H1 (cell line): ENCODE data around the gene TNFSF11. TPM values are rescaled to one million over a fixed set of nuclear protein-coding genes. Genes with fewer than 3 reads are reported as not detected.

Experiments used
- CTCF ChIA-PET: fragments of 300-600 bp; sonication (Branson Sonifier 250); formaldehyde crosslinking; loops from one replicate; lab custom pipeline; 2021; ENCODE audit not compliant: partially characterized antibody; lab: Charles Lee
- POLR2A ChIA-PET: fragments of 300-600 bp; sonication (Branson Sonifier 250); formaldehyde crosslinking; loops from one replicate; lab custom pipeline; 2021; ENCODE audit warnings: inconsistent platforms; ENCODE audit not compliant: partially characterized antibody; lab: Charles Lee
- DNase-seq, 2 experiments: peaks; one replicate each; pipeline versions ENCODE4 v3.0.0 to v3.0.0-alpha.2; 2010 to 2022; ENCODE audit warnings: low spot score in 2 of 2, low read depth in 1 of 2, mixed read lengths in 1 of 2
- FAIRE-seq: peaks from 2 replicates; lab custom pipeline; 2011; peaks lifted over from hg19 to GRCh38; lab: Jason Lieb, UNC
- H2AFZ ChIP-seq: 2 replicates; pipeline ENCODE4 v1.8.1; 2012; ENCODE audit warnings: low read length, inconsistent platforms
- H2AK5ac ChIP-seq: 2 replicates; pipeline ENCODE4 v1.6.1; 2013; ENCODE audit warnings: low read depth, low read length
- H2BK120ac ChIP-seq: replicated peaks from 2 replicates; pipeline ENCODE3; 2013; ENCODE audit warnings: low read depth, low read length, inconsistent platforms
- H2BK12ac ChIP-seq: 2 replicates; pipeline ENCODE4 v1.6.1; 2013; ENCODE audit warnings: low read depth, low read length
- H2BK15ac ChIP-seq: 2 replicates; pipeline ENCODE4 v1.6.1; 2013; ENCODE audit warnings: low read length
- H2BK20ac ChIP-seq: 2 replicates; pipeline ENCODE4 v1.6.1; 2013; ENCODE audit warnings: low read length
- H2BK5ac ChIP-seq: 2 replicates; pipeline ENCODE4 v1.6.1; 2013; ENCODE audit warnings: low read depth, low read length
- H3K14ac ChIP-seq: 2 replicates; pipeline ENCODE4 v1.6.1; 2013; ENCODE audit warnings: inconsistent platforms; ENCODE audit not compliant: insufficient read length
- H3K18ac ChIP-seq: 2 replicates; pipeline ENCODE4 v1.6.1; 2013; ENCODE audit warnings: low read length; ENCODE audit errors: extremely low read depth
- H3K23ac ChIP-seq: 2 replicates; pipeline ENCODE4 v1.6.1; 2013; ENCODE audit warnings: inconsistent platforms; ENCODE audit not compliant: insufficient read length
- H3K23me2 ChIP-seq: 2 replicates; pipeline ENCODE4 v1.6.1; 2013; ENCODE audit warnings: low read depth, low read length
- H3K27ac ChIP-seq: 2 replicates; pipeline ENCODE4 v1.6.1; 2011; ENCODE audit warnings: low read depth, low read length, inconsistent platforms
- H3K27me3 ChIP-seq, 4 experiments: replicated peaks in 1 of 4; 1 replicate in 1 of 4; 2 replicates in 3 of 4; pipeline versions ENCODE4 v1.6.1 to v1.8.1; 2011 to 2013; ENCODE audit warnings: low read length in 3 of 4, mild to moderate bottlenecking in 3 of 4, inconsistent platforms in 2 of 4, mixed read lengths in 2 of 4, moderate library complexity in 1 of 4; ENCODE audit not compliant: control insufficient read depth in 3 of 4, insufficient read depth in 3 of 4; ENCODE audit errors: extremely low read depth in 1 of 4
- H3K36me3 ChIP-seq, 4 experiments: 2 replicates each; pipeline versions ENCODE4 v1.6.1 to v1.8.1; 2011 to 2013; ENCODE audit warnings: mild to moderate bottlenecking in 4 of 4, low read length in 3 of 4, moderate library complexity in 2 of 4, control low read depth in 1 of 4, inconsistent platforms in 1 of 4; ENCODE audit not compliant: insufficient read depth in 4 of 4, control insufficient read depth in 2 of 4
- H3K4ac ChIP-seq: replicated peaks from 2 replicates; pipeline ENCODE3; 2013; ENCODE audit warnings: low read length, low read depth, mixed read lengths, inconsistent platforms; ENCODE audit not compliant: insufficient read length
- H3K4me1 ChIP-seq, 4 experiments: replicated peaks in 1 of 4; 1 replicate in 1 of 4; 2 replicates in 3 of 4; pipeline versions ENCODE4 v1.6.1 to v1.8.1; 2011 to 2013; ENCODE audit warnings: low read length in 3 of 4, inconsistent platforms in 2 of 4, mixed read lengths in 1 of 4; ENCODE audit not compliant: insufficient read depth in 4 of 4, control insufficient read depth in 3 of 4
- H3K4me2 ChIP-seq, 2 experiments: 2 replicates each; pipeline versions ENCODE4 v1.6.1 to v1.8.1; 2011 to 2013; ENCODE audit warnings: low read depth in 2 of 2, low read length in 2 of 2, control low read depth in 1 of 2, inconsistent platforms in 1 of 2, mild to moderate bottlenecking in 1 of 2; ENCODE audit not compliant: insufficient read depth in 1 of 2
- H3K4me3 ChIP-seq, 4 experiments: fragments of 200-600, 300-600 bp in 1 of 4; sonication (generic), shearing (Covaris generic), sonication (Bioruptor Twin) in 1 of 4; 2 replicates each; pipeline versions ENCODE4 v1.5.1 to v1.8.1; 2011 to 2016; ENCODE audit warnings: low read length in 4 of 4, low read depth in 3 of 4, control low read depth in 2 of 4, inconsistent platforms in 2 of 4, mild to moderate bottlenecking in 2 of 4, mixed read lengths in 1 of 4, moderate library complexity in 1 of 4; ENCODE audit not compliant: insufficient read depth in 2 of 4; ENCODE audit errors: extremely low read depth in 1 of 4
- H3K56ac ChIP-seq: replicated peaks from 2 replicates; pipeline ENCODE3; 2013; ENCODE audit warnings: low read depth, mild to moderate bottlenecking, mixed read lengths, low read length, inconsistent platforms; ENCODE audit not compliant: insufficient read length
- H3K79me1 ChIP-seq: 2 replicates; pipeline ENCODE4 v1.6.1; 2013; ENCODE audit warnings: low read depth, low read length, control low read depth
- H3K79me2 ChIP-seq, 2 experiments: 2 replicates each; pipeline versions ENCODE4 v1.6.1 to v1.8.1; 2012 to 2013; ENCODE audit warnings: low read length in 2 of 2, mild to moderate bottlenecking in 2 of 2, inconsistent platforms in 1 of 2; ENCODE audit not compliant: insufficient read depth in 2 of 2, control insufficient read depth in 1 of 2
- H3K9ac ChIP-seq, 4 experiments: replicated peaks in 1 of 4; 1 replicate in 1 of 4; 2 replicates in 3 of 4; pipeline versions ENCODE4 v1.6.1 to v1.8.1; 2011 to 2013; ENCODE audit warnings: low read depth in 3 of 4, low read length in 3 of 4, control low read depth in 2 of 4, mild to moderate bottlenecking in 2 of 4, moderate library complexity in 2 of 4, inconsistent platforms in 1 of 4; ENCODE audit errors: extremely low read depth in 1 of 4
- H3K9me3 ChIP-seq, 2 experiments: 2 replicates each; pipeline versions ENCODE4 v1.6.1 to v1.8.1; 2012 to 2013; ENCODE audit warnings: mild to moderate bottlenecking in 2 of 2, moderate library complexity in 2 of 2, control low read depth in 1 of 2, inconsistent platforms in 1 of 2, low read depth in 1 of 2, low read length in 1 of 2, mixed read lengths in 1 of 2; ENCODE audit not compliant: insufficient read depth in 2 of 2
- H4K20me1 ChIP-seq, 2 experiments: replicated peaks in 1 of 2; 2 replicates each; pipeline versions ENCODE3 to v1.8.1; 2011 to 2013; ENCODE audit warnings: inconsistent platforms in 2 of 2, low read length in 2 of 2, mild to moderate bottlenecking in 1 of 2; ENCODE audit not compliant: insufficient read depth in 2 of 2, control insufficient read depth in 1 of 2
- H4K5ac ChIP-seq: 2 replicates; pipeline ENCODE4 v1.6.1; 2013; ENCODE audit warnings: low read length, low read depth, mixed read lengths, inconsistent platforms; ENCODE audit not compliant: insufficient read length
- H4K8ac ChIP-seq: 2 replicates; pipeline ENCODE4 v1.8.0; 2013; ENCODE audit warnings: mild to moderate bottlenecking, moderate library complexity, low read length, inconsistent platforms; ENCODE audit not compliant: insufficient read depth; ENCODE audit errors: extremely low read depth
- H4K91ac ChIP-seq: replicated peaks from 2 replicates; pipeline ENCODE3; 2013; ENCODE audit warnings: low read length, mixed read lengths, inconsistent platforms; ENCODE audit not compliant: insufficient read length
- ASH2L ChIP-seq: fragments of 200-600, 300-600 bp; sonication (generic); IDR thresholded peaks from one replicate; pipeline ENCODE4 v1.7.1; 2017; ENCODE audit warnings: low read length
- BACH1 ChIP-seq: IDR thresholded peaks from 2 replicates; pipeline ENCODE4 v1.6.1; 2012; ENCODE audit warnings: low read length, improper control_type of control experiment
- CHD1 ChIP-seq: IDR thresholded peaks from 2 replicates; pipeline ENCODE4 v1.6.1; 2012; ENCODE audit warnings: low read depth, low read length, improper control_type of control experiment
- EGR1 ChIP-seq: IDR thresholded peaks from 2 replicates; pipeline ENCODE4 v1.6.1; 2011; ENCODE audit warnings: low read depth, low read length, borderline replicate concordance
- FOSL1 ChIP-seq: IDR thresholded peaks from 2 replicates; pipeline ENCODE4 v1.6.1; 2011; ENCODE audit warnings: mild to moderate bottlenecking, low read depth, low read length, moderate library complexity; ENCODE audit not compliant: insufficient read depth
- KDM1A ChIP-seq: fragments of 200-600, 300-600 bp; sonication (generic); IDR thresholded peaks from 2 replicates; pipeline ENCODE4 v1.7.1; 2016; ENCODE audit warnings: mild to moderate bottlenecking, low read length, borderline replicate concordance
- KDM4A ChIP-seq: IDR thresholded peaks from one replicate; pipeline ENCODE4 v1.7.1; 2012; ENCODE audit warnings: low read depth, mild to moderate bottlenecking, moderate library complexity, low read length, inconsistent platforms; ENCODE audit not compliant: severe bottlenecking
- MAFK ChIP-seq: IDR thresholded peaks from 2 replicates; pipeline ENCODE4 v1.6.1; 2012; ENCODE audit warnings: low read depth, mild to moderate bottlenecking, improper control_type of control experiment, low read length
- RBBP5 ChIP-seq: IDR thresholded peaks from 2 replicates; pipeline ENCODE4 v1.7.1; 2012; ENCODE audit warnings: low read depth, mild to moderate bottlenecking, inconsistent platforms, low read length, moderate library complexity, borderline replicate concordance
- SAP30 ChIP-seq: fragments of 300-600 bp; sonication (generic); IDR thresholded peaks from 2 replicates; pipeline ENCODE4 v1.7.1; 2012; ENCODE audit warnings: low read length, moderate library complexity, mild to moderate bottlenecking, inconsistent platforms; ENCODE audit not compliant: insufficient read depth, insufficient replicate concordance
- SIRT6 ChIP-seq: IDR thresholded peaks from one replicate; pipeline ENCODE4 v1.7.1; 2012; ENCODE audit warnings: low read length, inconsistent platforms
- WGBS, 2 experiments: shearing (Covaris generic) in 1 of 2; methylation state at CpG; one replicate each; pipeline versions ENCODE4 v1.1.6 to v1.1.7; 2013 to 2015; ENCODE audit warnings: low lambda C conversion rate in 2 of 2, mixed read lengths in 2 of 2, inconsistent platforms in 1 of 2, low coverage in 1 of 2, missing lambda C conversion rate in 1 of 2; ENCODE audit not compliant: insufficient replicate concordance in 2 of 2, insufficient coverage in 1 of 2, insufficient read length in 1 of 2; ENCODE audit errors: extremely low coverage in 1 of 2, missing lambda C conversion rate in 1 of 2; 5-methylcytosine and 5-hydroxymethylcytosine counted together
- polyA plus RNA-seq, 7 experiments: library from polyadenylated mRNA; depleted of rRNA in 3 of 7; stranded (reverse) in 5 of 7; unstranded in 2 of 7; fragments of >200 nt in 5 of 7; fragments of 200-250 nt in 2 of 7; gene quantifications; 1 replicate in 5 of 7; 2 replicates in 1 of 7; 4 replicates in 1 of 7; pipeline versions ENCODE4 v1.2.1 to v1.2.3, GENCODE V29; 2011 to 2013; ENCODE audit warnings: missing spikeins in 2 of 7, mixed read lengths in 2 of 7
- total RNA-seq: library from RNA; stranded (reverse); fragmentation: NEBNext Ultra II Directional; extraction: Animal tissue kit (Norgen Biotek cat#: 25700); gene quantifications from 2 replicates; pipeline ENCODE4 v1.2.1, GENCODE V29; 2021
- TF ChIP-seq, protein P1 (sequence below), 3 experiments: IDR thresholded peaks; 1 replicate in 2 of 3; 2 replicates in 1 of 3; pipeline versions ENCODE4 v1.5.1 to v1.6.1; 2011; ENCODE audit warnings: low read length in 3 of 3, mild to moderate bottlenecking in 3 of 3, inconsistent platforms in 2 of 3, low read depth in 1 of 3, moderate library complexity in 1 of 3; ENCODE audit not compliant: insufficient read depth in 1 of 3; ENCODE audit errors: control extremely low read depth in 1 of 3

TNFSF11 gene
- total and polyA plus RNA-seq, 2 of the 8 experiments (the other 6 are each of a cell fraction or from before 2014, with no cell fraction given), result 9.3 to 12.0 TPM

DNA sequence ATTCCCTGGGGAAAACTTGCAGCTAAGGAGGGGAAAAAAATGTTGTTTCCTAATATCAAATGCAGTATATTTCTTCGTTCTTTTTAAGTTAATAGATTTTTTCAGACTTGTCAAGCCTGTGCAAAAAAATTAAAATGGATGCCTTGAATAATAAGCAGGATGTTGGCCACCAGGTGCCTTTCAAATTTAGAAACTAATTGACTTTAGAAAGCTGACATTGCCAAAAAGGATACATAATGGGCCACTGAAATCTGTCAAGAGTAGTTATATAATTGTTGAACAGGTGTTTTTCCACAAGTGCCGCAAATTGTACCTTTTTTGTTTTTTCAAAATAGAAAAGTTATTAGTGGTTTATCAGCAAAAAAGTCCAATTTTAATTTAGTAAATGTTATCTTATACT lies 33.6 kb downstream of the TNFSF11 start:
- no peaks in the 10 kb centered on the region; a peak in 1 of 4 replicates for H3K79me2 ChIP-seq
- H3K23me2 ChIP-seq, result no peaks in the 10 kb centered on the region
- H2AFZ ChIP-seq, result no peak overlapping the region
- no peak overlapping the region for H2BK5ac ChIP-seq
- H3K36me3 ChIP-seq, result peaks cover 0 to 15% (median 4%) of the 10 kb centered on the region in 4 experiments; a peak in 3 of 8 replicates
- no peak overlapping the region for H4K5ac ChIP-seq
- H2BK120ac ChIP-seq, result no peak overlapping the region
- H3K14ac ChIP-seq, result no peak overlapping the region
- H3K4me3 ChIP-seq, result no peak overlapping the region
- POLR2A ChIA-PET, result no interaction called here
- no peak overlapping the region for H3K4me2 ChIP-seq
- no peak overlapping the region for H3K56ac ChIP-seq
- H3K18ac ChIP-seq, result no peak overlapping the region
- no peak overlapping the region for H4K91ac ChIP-seq
- no peak overlapping the region for H2BK20ac ChIP-seq
- H2BK15ac ChIP-seq, result no peak overlapping the region
- CTCF ChIA-PET, result interaction anchor here (0.6 to 3.5 kb wide), 2 partner anchors 13 kb away, joined by 3 to 11 read pairs; no protein-coding TSS in a partner anchor
- peaks cover 0 to 1% (median 0%) of the 10 kb centered on the region in 4 experiments; a peak in 1 of 7 replicates for H3K27me3 ChIP-seq
- no peak for DNase-seq
- H3K27ac ChIP-seq, result no peak overlapping the region
- H3K4ac ChIP-seq, result no peak overlapping the region
- FAIRE-seq, result no peak
- no peak overlapping the region for H3K23ac ChIP-seq
- no peaks in the 10 kb centered on the region for H4K20me1 ChIP-seq
- no peak overlapping the region for H2BK12ac ChIP-seq
- no peaks in the 10 kb centered on the region for H3K9me3 ChIP-seq
- no peak overlapping the region for H2AK5ac ChIP-seq
- H3K4me1 ChIP-seq, result no peaks in the 10 kb centered on the region
- H3K79me1 ChIP-seq, result no peaks in the 10 kb centered on the region
- H4K8ac ChIP-seq, result no peak overlapping the region
- WGBS, 2 experiments, result 93% methylated on average over 2 of the region's 2 CpGs; no CpG with 5 or more reads in 1 of the 2 experiments
- no peak overlapping the region for H3K9ac ChIP-seq
- TF ChIP-seq ASH2L (no peak), SAP30 (no peak), KDM1A (no peak), FOSL1 (no peak), RBBP5 (no peak), EGR1 (no peak), SIRT6 (no peak), KDM4A (no peak), MAFK (no peak), CHD1 (no peak), BACH1 (no peak)
- TF ChIP-seq, protein P1, sequence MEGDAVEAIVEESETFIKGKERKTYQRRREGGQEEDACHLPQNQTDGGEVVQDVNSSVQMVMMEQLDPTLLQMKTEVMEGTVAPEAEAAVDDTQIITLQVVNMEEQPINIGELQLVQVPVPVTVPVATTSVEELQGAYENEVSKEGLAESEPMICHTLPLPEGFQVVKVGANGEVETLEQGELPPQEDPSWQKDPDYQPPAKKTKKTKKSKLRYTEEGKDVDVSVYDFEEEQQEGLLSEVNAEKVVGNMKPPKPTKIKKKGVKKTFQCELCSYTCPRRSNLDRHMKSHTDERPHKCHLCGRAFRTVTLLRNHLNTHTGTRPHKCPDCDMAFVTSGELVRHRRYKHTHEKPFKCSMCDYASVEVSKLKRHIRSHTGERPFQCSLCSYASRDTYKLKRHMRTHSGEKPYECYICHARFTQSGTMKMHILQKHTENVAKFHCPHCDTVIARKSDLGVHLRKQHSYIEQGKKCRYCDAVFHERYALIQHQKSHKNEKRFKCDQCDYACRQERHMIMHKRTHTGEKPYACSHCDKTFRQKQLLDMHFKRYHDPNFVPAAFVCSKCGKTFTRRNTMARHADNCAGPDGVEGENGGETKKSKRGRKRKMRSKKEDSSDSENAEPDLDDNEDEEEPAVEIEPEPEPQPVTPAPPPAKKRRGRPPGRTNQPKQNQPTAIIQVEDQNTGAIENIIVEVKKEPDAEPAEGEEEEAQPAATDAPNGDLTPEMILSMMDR (IDR thresholded peaks at IDR 0.05; ENCODE audit: control extremely low read depth in 1 of 3, insufficient read depth in 1 of 3, low read depth in 1 of 3, low read length in 3 of 3), result no peak
